Neutrophil (primary cell): ENCODE results near the gene AJAP1.

ENCODE experiments used
- H3K27ac ChIP-seq: fragments of 200-600 bp; sonication (generic); 2 replicates; pipeline ENCODE4 v1.5.1; 2016; ENCODE audit warnings: mild to moderate bottlenecking, moderate library complexity
- H3K27me3 ChIP-seq: fragments of 200-600 bp; sonication (generic); 2 replicates; pipeline ENCODE4 v1.6.0; 2016; ENCODE audit warnings: mild to moderate bottlenecking
- H3K36me3 ChIP-seq: fragments of 200-600 bp; sonication (generic); 2 replicates; pipeline ENCODE4 v1.5.1; 2017
- H3K4me1 ChIP-seq, 2 experiments: fragments of 200-600 bp in 1 of 2; sonication (generic) in 1 of 2; 1 replicate in 1 of 2; 2 replicates in 1 of 2; pipeline versions ENCODE4 v1.5.1 to v1.6.1; 2013 to 2016; ENCODE audit warnings: low read depth in 1 of 2, low read length in 1 of 2, mild to moderate bottlenecking in 1 of 2, moderate library complexity in 1 of 2; ENCODE audit not compliant: control insufficient read depth in 1 of 2, insufficient read depth in 1 of 2
- H3K4me3 ChIP-seq, 2 experiments: fragments of 200-600 bp in 1 of 2; sonication (generic) in 1 of 2; 1 replicate in 1 of 2; 2 replicates in 1 of 2; pipeline ENCODE4 v1.5.1; 2013 to 2016; ENCODE audit warnings: low read depth in 1 of 2, low read length in 1 of 2, mild to moderate bottlenecking in 1 of 2, moderate library complexity in 1 of 2
- H3K9me3 ChIP-seq: fragments of 200-600 bp; sonication (generic); 2 replicates; pipeline ENCODE4 v1.5.1; 2016
- TF ChIP-seq, protein P1 (sequence below): fragments of 200-600 bp; sonication (generic); IDR thresholded peaks from 2 replicates; pipeline ENCODE4 v1.5.1; 2016; ENCODE audit warnings: antibody characterized with exemption

AJAP1 gene

DNA sequence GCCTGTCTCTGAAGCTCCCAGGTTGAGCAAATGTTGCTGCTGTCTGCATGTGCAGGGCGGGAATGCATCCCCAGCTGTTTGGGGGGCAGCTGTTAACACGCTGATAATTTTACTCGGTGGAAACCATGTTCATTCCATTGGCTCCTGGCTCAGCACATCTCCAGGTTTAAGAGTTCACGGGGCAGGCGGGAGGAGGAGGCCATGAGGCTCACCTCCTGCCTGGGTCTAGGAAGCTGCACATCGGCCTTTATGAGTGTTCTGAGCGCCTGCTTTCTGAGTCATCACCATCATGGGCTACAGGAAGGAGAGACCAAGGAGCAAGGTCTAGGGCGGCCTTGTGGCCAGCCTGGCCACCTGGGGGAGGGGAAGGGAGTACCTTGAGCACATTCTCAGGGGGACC lies 29.7 kb downstream of the AJAP1 start:
- Histone ChIP-seq H3K27me3 (peaks cover 12% of the 10 kb centered on the region), H3K36me3 (no peaks in the 10 kb centered on the region), H3K27ac (no peak overlapping the region), H3K4me1 (no peaks in the 10 kb centered on the region), H3K9me3 (no peaks in the 10 kb centered on the region), H3K4me3 (no peak overlapping the region)
- TF ChIP-seq, protein P1, sequence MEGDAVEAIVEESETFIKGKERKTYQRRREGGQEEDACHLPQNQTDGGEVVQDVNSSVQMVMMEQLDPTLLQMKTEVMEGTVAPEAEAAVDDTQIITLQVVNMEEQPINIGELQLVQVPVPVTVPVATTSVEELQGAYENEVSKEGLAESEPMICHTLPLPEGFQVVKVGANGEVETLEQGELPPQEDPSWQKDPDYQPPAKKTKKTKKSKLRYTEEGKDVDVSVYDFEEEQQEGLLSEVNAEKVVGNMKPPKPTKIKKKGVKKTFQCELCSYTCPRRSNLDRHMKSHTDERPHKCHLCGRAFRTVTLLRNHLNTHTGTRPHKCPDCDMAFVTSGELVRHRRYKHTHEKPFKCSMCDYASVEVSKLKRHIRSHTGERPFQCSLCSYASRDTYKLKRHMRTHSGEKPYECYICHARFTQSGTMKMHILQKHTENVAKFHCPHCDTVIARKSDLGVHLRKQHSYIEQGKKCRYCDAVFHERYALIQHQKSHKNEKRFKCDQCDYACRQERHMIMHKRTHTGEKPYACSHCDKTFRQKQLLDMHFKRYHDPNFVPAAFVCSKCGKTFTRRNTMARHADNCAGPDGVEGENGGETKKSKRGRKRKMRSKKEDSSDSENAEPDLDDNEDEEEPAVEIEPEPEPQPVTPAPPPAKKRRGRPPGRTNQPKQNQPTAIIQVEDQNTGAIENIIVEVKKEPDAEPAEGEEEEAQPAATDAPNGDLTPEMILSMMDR, result no peak

GRCh38 chr1:4684864-4685522 lies 30.6 kb downstream of the AJAP1 start:
- Histone ChIP-seq H3K4me3 (no peak overlapping the region), H3K4me1 (no peaks in the 10 kb centered on the region), H3K27me3 (peaks cover 12% of the 10 kb centered on the region), H3K9me3 (no peaks in the 10 kb centered on the region), H3K27ac (no peak overlapping the region), H3K36me3 (no peaks in the 10 kb centered on the region)
- TF ChIP-seq, protein P1, result no peak

DNA sequence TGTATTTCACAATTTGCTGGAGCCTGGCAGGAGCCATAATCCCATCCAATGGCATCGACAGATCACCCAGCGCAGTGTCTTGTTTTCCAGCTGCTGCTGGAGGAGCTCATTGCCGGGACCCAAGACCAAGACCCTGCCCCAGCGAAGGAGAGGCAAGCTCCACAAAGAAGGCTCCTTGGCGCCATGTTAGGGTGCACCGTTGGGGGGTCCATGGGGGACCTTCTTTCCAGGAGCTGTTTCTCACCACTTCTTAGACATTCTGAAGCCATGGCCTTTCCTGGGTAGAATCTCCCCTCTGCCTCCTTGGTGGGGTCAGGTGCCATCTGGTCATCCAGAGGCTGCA lies 31.1 kb downstream of the AJAP1 start:
- Histone ChIP-seq H3K27ac (no peak overlapping the region), H3K4me1 (no peaks in the 10 kb centered on the region), H3K36me3 (no peaks in the 10 kb centered on the region), H3K4me3 (no peak overlapping the region), H3K9me3 (no peaks in the 10 kb centered on the region), H3K27me3 (peaks cover 12% of the 10 kb centered on the region)
- TF ChIP-seq, protein P1, result no peak

- peaks cover 12% of the 10 kb centered on the region for H3K27me3 ChIP-seq
- no peaks in the 10 kb centered on the region for H3K9me3 ChIP-seq
- no peaks in the 10 kb centered on the region for H3K4me1 ChIP-seq
- TF ChIP-seq, protein P1, result no peak
- no peak overlapping the region for H3K27ac ChIP-seq
- H3K36me3 ChIP-seq, result no peaks in the 10 kb centered on the region
- H3K4me3 ChIP-seq, result no peak overlapping the region
Observed at GRCh38 chr1:4687943-4688342, 33.5 kb downstream of the AJAP1 start.

DNA sequence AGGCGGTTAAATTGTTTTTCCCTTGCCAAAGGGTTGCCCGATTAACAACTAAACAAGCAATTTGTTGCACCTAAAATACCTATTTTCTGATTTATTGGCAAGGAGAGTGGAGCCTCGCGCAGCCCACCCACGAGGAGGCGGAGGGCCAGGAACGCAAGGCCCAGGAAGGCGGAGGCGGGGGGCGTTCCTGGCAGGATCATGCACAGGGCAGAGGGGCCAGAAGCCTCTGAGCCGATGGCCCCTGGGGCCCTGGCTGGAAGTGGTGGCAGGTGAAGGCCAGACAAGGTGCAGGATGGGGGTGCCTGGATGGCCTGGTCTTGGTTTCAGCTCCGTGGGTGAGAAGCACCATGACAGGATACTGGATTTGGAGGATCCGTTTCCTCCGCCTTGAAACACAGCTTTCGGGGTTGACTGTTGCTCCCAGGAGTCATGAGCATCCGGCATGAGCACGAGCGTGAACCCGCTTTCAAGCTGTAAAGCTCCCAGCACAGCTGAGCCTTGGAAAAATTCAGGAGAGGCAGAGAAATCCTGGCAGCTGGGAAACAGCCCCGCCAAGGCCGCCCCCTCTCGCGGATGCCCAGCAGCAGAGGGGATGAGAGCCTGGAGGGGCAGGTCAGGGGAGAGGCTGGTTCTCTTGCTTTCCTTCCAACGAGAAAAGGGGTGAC lies 35.0 kb downstream of the AJAP1 start:
- H3K27me3 ChIP-seq, result peaks cover 12% of the 10 kb centered on the region
- H3K9me3 ChIP-seq, result no peaks in the 10 kb centered on the region
- no peak overlapping the region for H3K4me3 ChIP-seq
- TF ChIP-seq, protein P1, result no peak
- no peaks in the 10 kb centered on the region for H3K4me1 ChIP-seq
- no peak overlapping the region for H3K27ac ChIP-seq
- H3K36me3 ChIP-seq, result no peaks in the 10 kb centered on the region
